Suprapubic skin (tissue), 4 donors: Measurements from ENCODE around the gene ADCY5. TPM values are rescaled to one million over a fixed set of nuclear protein-coding genes. Genes with fewer than 3 reads are reported as not detected.

Source experiments
- DNase-seq, 2 donors: peaks; one replicate each; pipeline ENCODE4 v3.0.0-alpha.2; 2019; ENCODE audit warnings: low spot score in 2 of 2
- H3K27ac ChIP-seq: fragments of 200-600 bp; sonication (generic); one replicate; pipeline ENCODE4 v1.5.1; 2019
- H3K27me3 ChIP-seq: fragments of 200-600 bp; sonication (generic); one replicate; pipeline ENCODE4 v1.5.1; 2019
- H3K36me3 ChIP-seq: fragments of 200-600 bp; sonication (generic); one replicate; pipeline ENCODE4 v1.5.1; 2019
- H3K4me1 ChIP-seq: fragments of 200-600 bp; sonication (generic); one replicate; pipeline ENCODE4 v1.5.1; 2019
- H3K4me3 ChIP-seq: fragments of 200-600 bp; sonication (generic); one replicate; pipeline ENCODE4 v1.5.1; 2019; ENCODE audit warnings: mild to moderate bottlenecking
- H3K9me3 ChIP-seq: fragments of 200-600 bp; sonication (generic); one replicate; pipeline ENCODE4 v1.5.1; 2019
- CTCF ChIP-seq, 2 donors: fragments of 200-600 bp in 1 of 2; fragments of 450-650 bp in 1 of 2; sonication (generic) in 1 of 2; IDR thresholded peaks; one replicate each; pipeline ENCODE4 v1.5.1; 2016 to 2019; ENCODE audit warnings: antibody characterized with exemption in 2 of 2, mild to moderate bottlenecking in 1 of 2, moderate library complexity in 1 of 2
- EP300 ChIP-seq: sonication (generic); formaldehyde crosslinking; IDR thresholded peaks from one replicate; pipeline ENCODE4 v1.6.1; 2017; ENCODE audit warnings: antibody characterized with exemption
- POLR2A ChIP-seq, 2 donors: fragments of 450-650 bp; IDR thresholded peaks; one replicate each; pipeline ENCODE4 v1.6.1; 2017; ENCODE audit warnings: antibody characterized with exemption in 2 of 2, mild to moderate bottlenecking in 2 of 2, moderate library complexity in 2 of 2
- POLR2AphosphoS5 ChIP-seq, 3 donors: sonication (generic); formaldehyde crosslinking; IDR thresholded peaks; one replicate each; pipeline ENCODE4 v1.6.1; 2017; ENCODE audit warnings: antibody characterized with exemption in 3 of 3
- WGBS: methylation state at CpG from one replicate; pipeline ENCODE4 v1.1.5; 2018; 5-methylcytosine and 5-hydroxymethylcytosine counted together
- total RNA-seq, 4 donors: library from RNA; depleted of rRNA; stranded (reverse); fragments of >200 nt; gene quantifications; one replicate each; pipeline ENCODE4 v1.1.0, GENCODE V29; 2016

The ADCY5 gene
- total RNA-seq, 4 donors from 2014 or later, result 1.4 to 4.9 (median 4.0) TPM

- no peak overlapping the region for H3K27ac ChIP-seq
- TF ChIP-seq EP300 (no peak), POLR2A (IDR thresholded peaks at IDR 0.05) (no peak), CTCF (IDR thresholded peaks at IDR 0.05) (no peak), POLR2AphosphoS5 (IDR thresholded peaks at IDR 0.05) (no peak)
- H3K36me3 ChIP-seq, result no peaks in the 10 kb centered on the region
- H3K27me3 ChIP-seq, result no peaks in the 10 kb centered on the region
- H3K4me3 ChIP-seq, result no peak overlapping the region
- no peaks in the 10 kb centered on the region for H3K4me1 ChIP-seq
- H3K9me3 ChIP-seq, result peaks cover 3% of the 10 kb centered on the region
- 92% methylated on average over 21 of the region's 23 CpGs for WGBS
- DNase-seq, result no peak
Observed at GRCh38 chr3:123290962-123291361, 157.9 kb downstream of the ADCY5 start.

GRCh38 chr3:123290107-123290930 lies 158.6 kb downstream of the ADCY5 start:
- H3K9me3 ChIP-seq, result peaks cover 3% of the 10 kb centered on the region
- TF ChIP-seq POLR2AphosphoS5 (IDR thresholded peaks at IDR 0.05), result no peak
- TF ChIP-seq EP300, result no peak
- TF ChIP-seq CTCF (IDR thresholded peaks at IDR 0.05), result no peak
- no peak for TF ChIP-seq POLR2A (IDR thresholded peaks at IDR 0.05)
- no peak overlapping the region for H3K4me3 ChIP-seq
- DNase-seq, result no peak
- no peaks in the 10 kb centered on the region for H3K36me3 ChIP-seq
- H3K27me3 ChIP-seq, result no peaks in the 10 kb centered on the region
- WGBS, result 86% methylated on average over 13 of the region's 13 CpGs
- H3K4me1 ChIP-seq, result no peaks in the 10 kb centered on the region
- H3K27ac ChIP-seq, result no peak overlapping the region

GRCh38 chr3:123289391-123290106 lies 159.3 kb downstream of the ADCY5 start:
- DNase-seq, result no peak
- no peaks in the 10 kb centered on the region for H3K36me3 ChIP-seq
- no peaks in the 10 kb centered on the region for H3K4me1 ChIP-seq
- WGBS, result 93% methylated on average over 16 of the region's 20 CpGs
- no peak overlapping the region for H3K4me3 ChIP-seq
- H3K9me3 ChIP-seq, result peaks cover 3% of the 10 kb centered on the region
- no peak overlapping the region for H3K27ac ChIP-seq
- H3K27me3 ChIP-seq, result no peaks in the 10 kb centered on the region
- TF ChIP-seq POLR2A (IDR thresholded peaks at IDR 0.05) (no peak), CTCF (IDR thresholded peaks at IDR 0.05) (no peak), EP300 (no peak), POLR2AphosphoS5 (IDR thresholded peaks at IDR 0.05) (no peak)

GRCh38 chr3:123287962-123288302 lies 161.0 kb downstream of the ADCY5 start:
- H3K4me1 ChIP-seq, result no peaks in the 10 kb centered on the region
- no peak for DNase-seq
- no peak for TF ChIP-seq CTCF (IDR thresholded peaks at IDR 0.05)
- no peak for TF ChIP-seq POLR2AphosphoS5 (IDR thresholded peaks at IDR 0.05)
- no peak for TF ChIP-seq POLR2A (IDR thresholded peaks at IDR 0.05)
- TF ChIP-seq EP300, result no peak

More at GRCh38 chr3:123287962-123288302, 161.0 kb downstream of the ADCY5 start:
- Histone ChIP-seq H3K9me3 (peaks cover 3% of the 10 kb centered on the region), H3K27me3 (no peaks in the 10 kb centered on the region), H3K36me3 (no peaks in the 10 kb centered on the region), H3K4me3 (no peak overlapping the region), H3K27ac (no peak overlapping the region)
- WGBS, result 87% methylated on average over 6 of the region's 6 CpGs
